ENCODE data around the gene TTC39B.
"Not testable (repeated sequence)": the region's sequence is repeated elsewhere in the genome, so short reads cannot be mapped to it uniquely, and the experiment has no call there.

TTC39B gene

DNA sequence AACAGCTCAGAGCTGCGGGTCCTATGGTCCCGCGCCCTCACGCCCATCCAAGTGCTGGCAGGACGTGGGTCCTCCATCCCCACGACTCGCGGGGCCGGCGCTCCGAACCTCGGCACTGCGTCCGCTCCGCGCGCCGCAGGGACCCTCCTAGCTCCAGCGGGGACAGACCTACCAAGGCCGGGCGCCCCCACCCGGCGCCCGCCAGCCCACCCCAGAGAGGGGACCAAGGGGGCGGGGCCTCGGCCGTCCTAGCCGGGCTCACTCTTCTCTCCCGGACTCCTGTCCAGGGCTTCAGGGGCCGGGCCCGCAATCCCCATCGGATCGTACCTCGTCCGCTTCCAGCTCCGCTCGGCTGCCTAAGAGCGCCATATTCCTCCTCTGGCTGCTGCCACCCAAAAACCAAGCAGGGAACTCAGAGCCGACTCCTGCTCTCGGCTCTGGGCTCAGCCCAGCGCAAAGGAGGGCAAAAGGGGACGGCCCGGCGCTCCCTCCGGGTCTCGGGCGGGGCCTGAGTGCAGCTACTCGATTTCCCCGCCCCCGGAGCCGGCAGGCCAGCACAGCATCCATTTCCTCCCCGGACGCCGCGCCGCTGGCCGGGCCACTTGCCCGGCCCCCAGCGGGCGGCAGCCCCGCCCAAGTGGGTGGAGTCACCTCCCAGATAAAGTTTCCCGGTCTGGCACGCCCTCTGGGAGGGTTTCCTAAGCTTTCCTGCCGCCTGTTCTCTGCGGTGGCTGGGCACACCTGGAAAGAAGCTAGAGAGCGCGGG lies at the start of gene TTC39B:
Gene TTC39B, minus strand, starts transcription at position 460 of the 766 bp plus-strand sequence. Its CDS starts 91 bp downstream, at position 369.
- DNase-seq (ENCODE audit: low spot score), result peak; percentile 95

DNA sequence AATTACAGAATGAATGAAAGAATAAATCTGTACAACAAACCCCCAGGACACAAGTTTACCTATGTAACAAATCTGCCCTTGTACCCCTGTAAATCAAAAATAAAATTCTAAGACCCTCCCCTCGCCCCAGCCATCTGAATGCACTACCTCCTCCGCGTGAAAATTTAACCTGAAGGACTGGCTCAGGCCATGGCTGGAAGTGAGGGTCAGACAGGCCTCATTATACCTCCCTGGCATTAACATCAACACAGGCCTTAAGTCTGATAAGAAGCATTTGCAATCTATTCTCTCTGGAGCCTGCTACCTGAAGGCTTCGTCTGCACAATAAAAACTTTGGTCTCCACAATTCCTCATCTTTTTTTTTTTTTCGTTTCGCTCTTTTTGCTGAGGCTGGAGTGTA lies 48.7 kb upstream of the TTC39B start:
- DNase-seq (ENCODE audit: low spot score), result no peak

DNA sequence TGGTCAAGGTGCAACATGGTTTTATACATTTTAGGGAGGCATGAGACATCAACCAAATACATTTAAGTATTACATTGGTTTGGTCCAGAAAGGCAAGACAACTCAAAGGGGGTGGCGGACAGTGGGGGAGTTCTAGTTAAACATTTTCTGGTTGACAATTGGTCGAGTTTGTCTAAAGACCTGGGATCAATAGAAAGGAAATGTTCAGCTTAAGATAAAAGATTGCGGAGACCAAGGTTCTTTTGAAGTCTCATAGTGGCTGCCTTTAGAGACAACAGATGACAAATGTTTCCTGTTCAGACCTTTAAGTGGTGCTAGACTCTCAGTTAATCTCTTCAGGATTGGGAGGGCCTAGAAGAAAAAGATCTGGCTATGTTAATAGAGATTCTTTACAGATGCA lies 47.7 kb upstream of the TTC39B start:
- DNase-seq (ENCODE audit: low spot score), result no peak

DNA sequence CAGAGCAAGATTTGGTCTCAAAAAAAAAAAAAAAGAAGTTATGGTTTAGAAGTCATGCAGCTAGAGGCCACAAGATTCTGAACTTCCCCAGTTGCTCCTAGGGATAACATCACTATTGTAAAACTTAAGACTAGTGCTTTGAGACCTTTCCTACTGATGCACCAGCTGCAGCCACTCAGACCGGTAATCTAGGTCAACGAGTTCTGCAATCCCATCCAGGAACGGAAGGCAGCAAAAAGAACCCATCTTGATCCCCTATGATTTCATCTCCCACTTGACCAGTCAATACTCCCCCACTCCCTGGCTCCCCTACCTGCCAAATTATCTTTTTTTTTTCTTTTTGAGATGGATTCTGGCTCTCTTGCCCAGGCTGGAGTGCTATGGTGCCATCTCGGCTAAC lies 46.9 kb upstream of the TTC39B start:
- no peak for DNase-seq (ENCODE audit: low spot score)

DNA sequence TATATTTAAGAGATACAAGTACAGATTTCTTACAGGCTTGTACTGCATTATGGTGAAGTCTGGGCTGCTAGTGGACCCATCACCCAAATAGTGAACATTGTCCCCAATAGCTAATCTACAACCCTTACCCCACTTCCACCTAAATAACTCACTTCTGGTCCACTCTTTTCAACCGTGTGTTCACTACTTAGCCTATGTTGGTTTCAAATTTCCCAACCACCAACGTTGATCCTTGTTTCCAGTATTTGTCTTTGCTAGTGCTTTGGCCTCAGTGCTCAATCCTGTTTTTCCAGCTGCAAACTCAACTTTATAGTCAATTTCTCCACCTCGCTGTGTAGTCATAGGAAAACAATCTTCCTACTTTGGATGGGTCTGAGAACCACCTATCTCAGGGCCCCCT lies 45.3 kb upstream of the TTC39B start:
- DNase-seq (ENCODE audit: low spot score), result no peak

DNA sequence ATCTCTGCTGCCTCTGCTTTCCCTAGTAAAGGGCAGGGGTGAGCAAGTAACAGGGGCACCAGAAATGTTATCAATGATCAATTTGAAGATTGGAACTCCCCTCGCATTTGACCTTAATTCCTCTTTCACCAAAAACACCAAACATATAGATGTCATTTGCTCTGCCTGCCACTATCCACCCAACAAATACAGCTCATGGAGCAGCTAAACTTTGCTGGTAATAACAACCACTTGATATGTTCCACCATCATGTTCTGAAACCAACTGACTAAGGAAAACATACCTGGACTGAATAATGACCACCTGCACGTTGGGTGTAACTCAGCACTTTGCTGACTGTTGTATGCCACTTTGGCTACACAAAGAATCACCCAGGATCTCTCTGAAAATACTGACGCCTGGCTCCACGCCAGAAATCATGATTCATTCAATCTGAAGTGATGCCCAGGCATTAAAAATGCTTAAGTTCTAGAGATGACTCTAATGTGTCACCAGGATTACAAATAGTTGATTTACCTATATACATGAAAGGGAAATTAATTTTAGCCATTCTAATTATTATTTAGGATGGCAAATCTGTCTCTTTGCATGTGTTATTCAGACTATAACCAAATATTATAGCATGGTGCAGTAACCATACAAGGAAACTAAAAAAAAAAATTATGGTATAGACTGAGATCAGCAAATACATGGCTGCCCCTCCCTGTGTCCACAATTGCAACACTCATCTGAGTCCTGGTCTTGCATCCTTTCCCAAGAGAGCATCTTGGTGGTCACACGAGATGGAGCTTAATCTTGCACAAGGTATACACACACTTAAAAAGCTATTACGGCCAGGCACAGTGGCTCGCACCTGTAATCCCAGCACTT lies 43.1 kb upstream of the TTC39B start:
- no peak for DNase-seq (ENCODE audit: low spot score)

DNA sequence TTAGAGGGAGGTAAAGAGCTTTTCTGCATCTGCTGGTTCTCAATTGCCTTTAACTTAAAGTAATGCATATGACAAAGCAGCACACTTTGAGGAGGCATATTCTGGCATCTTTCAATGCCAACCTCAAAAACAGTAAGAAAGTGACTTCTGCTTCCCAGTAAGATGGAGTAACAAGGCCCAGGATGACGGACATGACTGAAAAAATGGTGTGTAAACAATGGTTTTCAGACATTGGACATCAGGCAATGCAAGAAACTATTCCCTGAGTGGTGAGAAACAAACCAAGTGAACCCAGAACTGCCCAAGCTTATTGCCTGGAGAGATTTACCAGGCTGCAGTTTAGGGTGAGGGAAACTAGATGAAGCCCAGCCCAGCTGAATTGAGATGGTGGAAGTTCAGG lies 39.8 kb upstream of the TTC39B start:
- DNase-seq (ENCODE audit: low spot score), result no peak

DNA sequence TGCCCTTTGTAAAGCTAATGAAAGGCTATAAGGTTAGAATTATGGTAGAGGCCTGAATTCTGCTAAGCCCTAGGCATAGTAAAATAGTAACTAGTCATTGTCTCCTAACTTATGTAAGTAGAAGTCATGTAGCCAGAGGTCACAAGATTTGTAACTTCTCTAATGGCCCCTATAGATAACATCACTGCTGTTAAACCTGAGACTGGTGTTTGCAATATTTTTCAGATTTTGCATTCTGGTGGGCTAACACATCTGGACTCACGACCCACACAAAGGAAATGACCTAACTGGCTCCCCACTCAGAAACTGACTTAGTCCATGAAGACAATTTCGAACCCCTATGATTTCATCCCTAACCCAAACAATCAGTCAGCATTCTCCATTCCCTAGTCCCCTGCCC lies 37.2 kb upstream of the TTC39B start:
- no peak for DNase-seq (ENCODE audit: low spot score)

DNA sequence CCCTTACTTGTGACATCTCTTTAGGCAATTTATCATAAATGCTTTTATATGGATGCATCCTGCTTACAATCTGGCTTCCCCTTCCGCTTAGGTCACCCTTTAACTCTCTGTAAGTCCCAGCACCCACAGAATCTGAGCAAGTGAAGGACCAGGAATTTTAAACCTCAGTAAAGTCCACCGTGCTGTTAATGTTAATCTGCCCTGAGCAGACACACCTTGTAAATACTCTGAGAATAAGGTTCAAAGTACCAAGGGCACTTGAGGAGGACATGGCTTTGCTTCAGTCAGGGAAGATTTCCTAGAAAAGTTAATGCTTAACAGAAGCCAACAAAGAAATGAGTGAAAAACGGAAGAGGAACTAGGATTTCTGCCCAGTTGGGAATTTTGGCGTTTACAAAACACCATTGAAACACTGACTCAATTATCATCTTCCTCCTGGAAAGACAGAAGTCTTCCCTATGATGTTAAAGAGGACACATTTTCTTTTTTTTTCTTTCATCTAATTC lies 26.4 kb upstream of the TTC39B start:
- no peak for DNase-seq (ENCODE audit: low spot score)

DNA sequence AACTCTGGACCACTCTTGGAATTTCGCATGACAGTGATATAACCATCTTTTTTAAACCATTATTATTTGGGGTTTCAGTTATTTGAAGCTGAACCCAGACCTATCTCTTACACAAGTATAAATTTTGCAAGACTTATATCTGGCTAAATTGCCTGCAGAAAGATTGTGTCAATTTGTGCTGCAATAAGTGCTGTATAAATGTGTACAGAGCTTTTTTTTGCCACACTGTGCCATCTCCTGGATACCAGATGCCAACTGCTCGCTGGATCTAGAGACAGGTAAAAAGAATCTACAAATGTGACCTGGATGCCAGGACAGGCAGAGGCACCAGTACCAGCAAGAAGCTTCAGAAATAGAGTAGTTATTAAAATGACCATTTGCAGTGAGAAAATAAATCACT lies 25.9 kb upstream of the TTC39B start:
- no peak for DNase-seq (ENCODE audit: low spot score)

DNA sequence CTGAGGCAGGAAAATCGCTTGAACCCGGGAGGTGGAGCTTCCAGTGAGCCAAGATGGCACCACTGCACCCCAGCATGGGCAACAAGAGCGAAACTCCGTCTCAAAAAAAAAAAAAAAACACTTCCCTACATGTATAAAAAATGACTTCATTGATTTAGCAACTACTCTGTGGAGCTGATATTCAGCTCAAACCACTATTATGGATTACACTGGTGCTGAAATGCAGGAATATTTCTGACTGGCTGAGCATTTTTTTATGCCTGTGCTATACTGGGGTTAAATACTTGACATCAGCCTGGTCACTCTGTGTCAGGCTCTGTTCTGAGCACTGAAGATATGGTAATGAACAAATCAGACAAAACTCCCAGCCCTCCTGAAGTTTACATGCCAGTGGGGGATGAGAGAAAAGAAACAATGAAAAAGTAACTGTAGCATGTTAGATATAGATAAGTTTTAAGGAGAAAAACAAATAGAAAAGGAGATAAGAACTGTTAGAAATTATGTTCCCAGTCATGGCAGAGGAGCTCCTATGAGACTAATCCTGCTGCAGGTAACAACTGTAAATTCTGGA lies 22.6 kb upstream of the TTC39B start:
- no peak for DNase-seq (ENCODE audit: low spot score)

DNA sequence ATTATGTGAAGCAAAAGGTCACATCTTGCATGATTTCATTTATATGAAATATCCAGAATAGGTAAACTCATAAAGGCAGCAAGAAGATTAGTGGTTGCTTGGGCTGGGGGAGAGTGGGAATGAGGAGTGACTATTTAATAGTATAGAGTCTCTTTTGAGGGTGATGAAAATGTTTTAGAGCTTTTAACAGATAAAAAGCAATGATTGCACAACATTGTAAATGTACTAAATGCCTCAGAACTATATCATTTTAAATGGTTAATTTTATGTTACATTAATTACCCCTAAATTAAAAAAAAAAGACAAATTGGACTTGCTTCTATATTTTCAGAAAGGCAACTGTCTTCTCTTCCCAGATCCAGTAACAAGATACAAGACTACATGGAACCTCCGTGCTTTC lies 21.9 kb upstream of the TTC39B start:
- no peak for DNase-seq (ENCODE audit: low spot score)

DNA sequence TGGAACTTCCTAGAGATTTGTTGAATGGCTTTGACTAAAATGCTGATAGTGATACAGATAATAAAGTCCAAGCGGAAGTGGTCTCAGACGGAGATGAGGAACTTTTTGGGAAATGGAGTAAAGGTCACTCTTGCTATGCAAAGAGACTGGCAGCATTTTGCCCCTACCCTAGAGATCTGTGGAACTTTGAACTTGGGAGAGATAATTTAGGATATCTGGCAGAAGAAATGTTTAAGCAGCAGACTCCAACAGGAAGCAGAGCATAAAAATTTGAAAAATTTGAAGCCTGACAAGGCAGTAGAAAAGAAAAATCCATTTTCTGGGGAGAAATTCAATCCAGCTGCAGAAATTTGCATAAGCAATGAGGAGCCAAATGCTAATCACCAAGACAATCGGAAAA lies 15.7 kb upstream of the TTC39B start:
- not testable (repeated sequence) for DNase-seq (ENCODE audit: low spot score)

DNA sequence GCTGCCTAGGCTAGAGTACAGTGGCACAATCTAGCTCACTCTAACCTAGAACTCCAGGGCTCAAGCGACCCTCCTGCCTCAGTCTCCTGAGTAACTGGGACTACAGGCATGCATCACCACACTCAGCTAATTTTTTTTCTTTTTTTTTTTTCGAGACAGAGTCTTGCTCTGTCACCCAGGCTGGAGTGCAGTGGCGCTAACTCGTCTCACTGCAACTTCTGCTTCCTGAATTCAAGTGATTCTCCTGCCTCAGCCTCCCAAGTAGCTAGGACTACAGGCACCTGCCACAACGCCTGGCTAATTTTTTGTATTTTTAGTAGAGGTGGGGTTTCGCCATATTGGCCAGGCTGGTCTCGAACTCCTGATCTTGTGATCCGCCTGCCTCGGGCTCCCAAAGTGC lies 12.6 kb upstream of the TTC39B start:
- not testable (repeated sequence) for DNase-seq (ENCODE audit: low spot score)

DNA sequence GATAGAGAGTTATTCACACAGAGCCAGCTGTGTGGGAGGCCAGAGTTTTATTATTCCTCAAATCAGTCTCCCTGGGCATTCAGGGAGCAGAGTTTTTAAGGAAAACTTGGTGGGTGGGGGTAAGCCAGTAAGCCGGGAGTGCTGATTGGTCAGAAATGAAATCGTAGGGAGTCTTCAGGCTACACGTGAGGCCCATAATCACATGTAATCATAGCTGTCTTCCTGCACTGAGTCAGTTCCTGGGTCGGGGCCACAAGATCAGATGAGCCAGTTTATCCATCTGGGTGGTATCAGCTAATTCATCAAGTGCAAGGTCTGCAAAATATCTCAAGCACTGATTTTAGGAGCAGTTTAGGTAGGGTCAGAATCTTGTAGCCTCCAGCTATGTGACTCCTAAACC lies 10.8 kb upstream of the TTC39B start:
- no peak for DNase-seq (ENCODE audit: low spot score)

DNA sequence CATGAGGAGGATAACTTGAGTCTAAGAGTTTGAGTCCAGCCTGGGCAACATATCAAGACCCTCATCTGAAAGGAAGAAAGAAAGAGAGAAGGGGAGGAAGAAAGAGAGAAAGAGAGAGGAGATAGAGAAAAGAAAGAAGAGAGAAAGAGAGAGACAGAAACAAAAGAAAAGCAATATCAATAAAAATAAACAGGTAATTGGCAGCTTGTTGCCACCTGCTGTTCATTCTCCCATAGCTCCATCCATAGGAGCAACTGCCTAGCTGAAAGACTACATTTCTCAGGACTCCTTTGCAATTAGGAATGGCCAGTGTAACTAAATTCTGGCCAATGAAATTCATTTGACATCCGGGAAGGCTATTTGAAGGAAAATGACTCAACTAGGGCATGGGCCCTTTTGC lies 4.6 kb upstream of the TTC39B start:
- DNase-seq (ENCODE audit: low spot score), result no peak

DNA sequence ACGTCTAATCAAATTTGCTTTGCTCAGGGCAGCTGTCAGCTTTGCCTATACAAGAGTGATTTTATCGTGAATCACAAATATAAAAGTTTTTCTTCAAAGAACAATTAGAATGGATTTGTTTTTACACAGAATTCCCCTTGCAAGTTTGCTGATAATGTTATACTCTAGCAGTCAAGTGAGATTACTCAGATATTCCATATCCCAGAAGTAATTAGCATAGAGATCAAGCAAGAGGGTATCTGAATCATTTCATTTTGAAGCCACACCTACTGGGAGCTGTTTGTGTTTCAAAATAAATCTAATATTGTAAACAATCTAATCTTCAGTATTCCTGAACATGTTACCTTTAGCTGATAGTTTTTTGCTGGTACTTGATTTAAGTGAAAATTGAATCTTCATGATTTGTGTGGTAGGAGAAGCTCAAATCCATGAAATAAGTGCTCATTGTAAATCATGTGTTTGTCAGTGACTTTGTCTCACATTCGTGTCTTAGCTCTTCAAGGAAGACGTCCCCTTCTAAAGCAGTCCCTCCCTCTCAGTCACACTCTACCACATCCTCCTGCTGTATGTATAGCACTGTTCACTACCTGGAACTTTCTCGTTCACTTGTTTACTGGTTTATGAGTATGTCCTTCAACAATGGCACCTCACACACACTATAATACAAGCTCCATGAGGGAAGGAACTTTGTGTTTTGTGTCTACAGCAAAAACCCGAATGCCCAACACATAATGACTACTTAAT lies 3.3 kb upstream of the TTC39B start:
- no peak for DNase-seq (ENCODE audit: low spot score)

DNA sequence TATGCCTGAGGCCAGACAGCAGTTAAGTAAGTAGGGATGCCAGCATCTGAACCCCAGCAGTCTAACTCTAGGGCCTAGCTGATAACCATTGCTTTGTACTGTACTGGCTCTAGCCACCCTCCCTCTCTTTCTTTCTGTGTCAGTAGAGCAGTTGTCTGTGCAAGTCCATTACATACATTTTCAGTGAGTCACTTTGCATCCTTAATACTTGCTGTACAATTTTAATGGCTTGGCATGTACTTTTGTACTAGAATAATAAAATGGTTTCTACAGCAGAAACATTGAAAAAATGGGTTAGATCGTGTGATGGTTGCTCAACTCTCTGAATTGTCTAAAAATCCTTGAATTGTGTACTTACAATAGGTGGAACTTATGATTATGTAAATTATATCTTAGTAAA lies 1.5 kb upstream of the TTC39B start:
- no peak for DNase-seq (ENCODE audit: low spot score)

DNA sequence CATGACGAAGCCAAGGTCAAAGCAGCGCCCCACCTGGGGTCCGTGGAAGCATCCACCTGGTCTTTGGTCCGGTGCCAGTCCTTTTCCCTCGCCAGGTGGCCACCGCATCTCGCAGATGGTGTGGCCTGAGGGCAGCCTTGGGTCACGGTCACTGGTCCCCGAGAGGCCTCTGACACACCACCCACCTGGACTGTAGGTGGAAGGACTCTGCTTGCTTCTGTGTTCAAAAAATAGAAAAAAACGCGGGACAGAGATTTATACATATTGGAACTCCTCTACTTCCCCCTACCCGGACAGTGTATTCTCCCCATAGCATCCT lies 466 bp upstream of the TTC39B start:
- no peak for DNase-seq (ENCODE audit: low spot score)

DNA sequence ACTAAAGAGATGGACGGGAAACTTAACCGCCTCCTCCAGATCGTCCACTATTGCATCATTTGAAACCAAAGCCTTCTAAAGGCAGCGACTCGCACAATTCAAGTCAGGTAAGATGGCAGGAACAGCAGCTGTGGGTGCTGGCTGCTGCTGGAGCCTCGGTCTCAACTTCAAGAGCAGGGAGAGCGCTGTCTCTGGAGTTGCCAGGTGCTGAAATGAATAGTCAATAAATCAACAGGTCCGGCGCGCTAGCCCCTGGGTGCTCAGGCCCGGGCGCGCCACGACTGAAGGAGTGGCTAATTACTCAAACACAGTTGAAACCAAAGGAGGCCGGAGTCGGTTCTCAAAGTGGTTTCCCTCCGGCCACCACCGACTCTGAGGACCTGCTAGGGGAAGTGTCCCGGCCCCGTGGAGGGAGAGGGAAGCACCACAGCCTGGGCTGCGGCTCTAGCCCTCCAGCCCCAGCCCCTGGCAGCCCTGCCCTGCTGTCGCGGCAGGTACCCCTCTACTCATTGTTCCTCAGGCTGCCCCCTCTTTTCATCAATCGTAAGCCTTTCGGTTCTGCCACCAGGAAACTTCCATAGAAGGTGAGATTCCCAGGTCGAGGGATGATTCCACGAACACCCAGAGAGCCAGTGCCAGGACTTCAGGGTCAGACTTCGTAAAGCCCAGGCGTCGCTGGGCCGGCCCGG lies 804 bp downstream of the TTC39B start:
- peak; percentile 67 for DNase-seq (ENCODE audit: low spot score)

DNA sequence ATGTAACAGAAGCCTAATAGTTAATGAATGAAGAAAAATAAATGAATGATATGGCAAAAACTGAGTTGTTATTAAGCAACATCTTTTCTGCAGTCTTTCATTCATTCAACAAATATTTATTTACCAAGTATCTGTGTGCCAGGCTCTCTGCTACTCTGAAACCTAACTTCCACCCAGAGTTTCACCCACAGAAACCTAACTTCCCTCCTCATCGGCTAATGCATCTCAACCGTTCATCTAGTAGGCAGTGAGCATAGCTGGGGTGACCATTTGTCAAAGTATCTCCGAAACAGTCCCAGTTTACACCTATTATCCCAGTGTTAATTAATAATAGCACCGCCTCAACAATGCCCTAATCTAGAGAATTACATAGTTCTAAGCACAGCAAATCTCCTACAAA lies 1.5 kb downstream of the TTC39B start:
- no peak for DNase-seq (ENCODE audit: low spot score)

DNA sequence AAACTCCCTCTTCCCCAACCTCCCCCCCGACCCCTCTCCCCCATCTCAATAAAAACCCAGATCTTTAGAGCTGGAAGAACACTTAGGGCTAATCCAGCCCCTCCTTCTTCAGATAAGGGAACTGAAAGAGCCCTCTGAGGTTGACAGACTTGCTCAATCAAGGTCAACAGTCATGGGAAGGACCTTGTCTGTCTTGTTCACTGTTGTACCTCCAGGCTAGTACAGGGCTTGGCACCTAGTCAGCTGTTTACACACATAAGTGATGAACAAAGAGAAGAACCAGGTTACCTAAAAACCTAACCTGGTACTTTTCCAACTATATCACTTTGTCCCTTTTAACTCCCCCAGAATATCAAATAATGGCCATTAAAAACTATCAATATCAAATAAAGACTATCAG lies 2.4 kb downstream of the TTC39B start:
- DNase-seq (ENCODE audit: low spot score), result no peak
